HUES64 (cell line): Measurements from ENCODE around the gene RNPEPL1.

Source experiments
- H3K27ac ChIP-seq: 2 replicates; pipeline ENCODE4 v1.7.0; 2013; ENCODE audit warnings: low read depth, low read length, inconsistent platforms
- H3K27me3 ChIP-seq: 2 replicates; pipeline ENCODE4 v1.6.1; 2013; ENCODE audit warnings: mild to moderate bottlenecking, low read length; ENCODE audit not compliant: insufficient read depth
- H3K36me3 ChIP-seq: 2 replicates; pipeline ENCODE4 v1.6.1; 2013; ENCODE audit warnings: mild to moderate bottlenecking, low read length; ENCODE audit not compliant: insufficient read depth
- H3K4me1 ChIP-seq: 2 replicates; pipeline ENCODE4 v1.6.1; 2013; ENCODE audit warnings: mild to moderate bottlenecking, low read length, moderate library complexity; ENCODE audit not compliant: insufficient read depth
- H3K4me3 ChIP-seq: 2 replicates; pipeline ENCODE4 v1.5.1; 2013; ENCODE audit warnings: mild to moderate bottlenecking, low read length, moderate library complexity
- H3K9ac ChIP-seq: 2 replicates; pipeline ENCODE4 v1.6.1; 2013; ENCODE audit warnings: mild to moderate bottlenecking, low read depth, low read length
- H3K9me3 ChIP-seq: 2 replicates; pipeline ENCODE4 v1.6.1; 2013; ENCODE audit warnings: low read depth, low read length; ENCODE audit not compliant: insufficient read depth
- WGBS: fragments of 150-250, 120-280 bp; methylation state at CpG from one replicate; pipeline ENCODE4 v1.1.7; 2013; ENCODE audit warnings: missing lambda C conversion rate; 5-methylcytosine and 5-hydroxymethylcytosine counted together

Gene RNPEPL1

GRCh38 chr2:240626531-240627300 lies 58.4 kb downstream of the RNPEPL1 start:
- H3K9ac ChIP-seq, result no peak overlapping the region

GRCh38 chr2:240627736-240628506 lies 59.6 kb downstream of the RNPEPL1 start:
- WGBS, result 91% methylated on average over 17 of the region's 17 CpGs
- no peak overlapping the region for H3K27ac ChIP-seq
- no peak overlapping the region for H3K4me3 ChIP-seq
- no peaks in the 10 kb centered on the region for H3K4me1 ChIP-seq
- H3K27me3 ChIP-seq, result no peaks in the 10 kb centered on the region
- no peak overlapping the region for H3K9ac ChIP-seq
- H3K36me3 ChIP-seq, result no peaks in the 10 kb centered on the region
- H3K9me3 ChIP-seq, result peaks cover 8% of the 10 kb centered on the region; the same call in 1 of the 2 replicates

More at GRCh38 chr2:240626531-240627300, 58.4 kb downstream of the RNPEPL1 start:
- no peaks in the 10 kb centered on the region for H3K9me3 ChIP-seq
- WGBS, result 79% methylated on average over 21 of the region's 21 CpGs
- no peak overlapping the region for H3K4me3 ChIP-seq
- H3K36me3 ChIP-seq, result no peaks in the 10 kb centered on the region
- no peaks in the 10 kb centered on the region for H3K4me1 ChIP-seq
- H3K27me3 ChIP-seq, result no peaks in the 10 kb centered on the region
- no peak overlapping the region for H3K27ac ChIP-seq

GRCh38 chr2:240628507-240628807 lies 60.2 kb downstream of the RNPEPL1 start:
- H3K9me3 ChIP-seq, result peaks cover 9% of the 10 kb centered on the region; the same call in 1 of the 2 replicates
- H3K4me3 ChIP-seq, result no peak overlapping the region
- no peaks in the 10 kb centered on the region for H3K27me3 ChIP-seq
- WGBS, result 85% methylated on average over 6 of the region's 7 CpGs
- H3K36me3 ChIP-seq, result no peaks in the 10 kb centered on the region
- H3K9ac ChIP-seq, result no peak overlapping the region
- H3K4me1 ChIP-seq, result no peaks in the 10 kb centered on the region
- H3K27ac ChIP-seq, result no peak overlapping the region

- 77% methylated on average over 20 of the region's 20 CpGs for WGBS
- H3K36me3 ChIP-seq, result no peaks in the 10 kb centered on the region
- no peak overlapping the region for H3K27ac ChIP-seq
- H3K9ac ChIP-seq, result no peak overlapping the region
- H3K4me1 ChIP-seq, result no peaks in the 10 kb centered on the region
- H3K9me3 ChIP-seq, result peaks cover 13% of the 10 kb centered on the region
- no peak overlapping the region for H3K4me3 ChIP-seq
- H3K27me3 ChIP-seq, result no peaks in the 10 kb centered on the region
Measured at GRCh38 chr2:240628808-240629618, 60.7 kb downstream of the RNPEPL1 start.

GRCh38 chr2:240629619-240629967 lies 61.3 kb downstream of the RNPEPL1 start:
- no peaks in the 10 kb centered on the region for H3K27me3 ChIP-seq
- H3K27ac ChIP-seq, result no peak overlapping the region
- H3K4me3 ChIP-seq, result no peak overlapping the region
- H3K4me1 ChIP-seq, result no peaks in the 10 kb centered on the region
- H3K9ac ChIP-seq, result no peak overlapping the region
- H3K9me3 ChIP-seq, result peaks cover 19% of the 10 kb centered on the region
- 92% methylated on average over 4 of the region's 5 CpGs for WGBS
- no peaks in the 10 kb centered on the region for H3K36me3 ChIP-seq

GRCh38 chr2:240629968-240630770 lies 61.9 kb downstream of the RNPEPL1 start:
- no peaks in the 10 kb centered on the region for H3K27me3 ChIP-seq
- no peaks in the 10 kb centered on the region for H3K4me1 ChIP-seq
- H3K9me3 ChIP-seq, result peaks cover 24% of the 10 kb centered on the region
- no peak overlapping the region for H3K4me3 ChIP-seq
- H3K9ac ChIP-seq, result no peak overlapping the region
- H3K36me3 ChIP-seq, result no peaks in the 10 kb centered on the region
- H3K27ac ChIP-seq, result no peak overlapping the region
- 94% methylated on average over 50 of the region's 50 CpGs for WGBS
